ENCODE results near the gene STK16. TPM values are rescaled to one million over a fixed set of nuclear protein-coding genes. Genes with fewer than 3 reads are reported as not detected.

Gene STK16
- total RNA-seq, 1 experiment from 2014 or later = 22.0 TPM

GRCh38 chr2:219292616-219293015 is 47.3 kb downstream of the STK16 start:
- TF ChIP-seq EZH2 (IDR thresholded peaks at IDR 0.05; ENCODE audit: borderline replicate concordance, low read depth, low read length, poor library complexity, severe bottlenecking) = no peak
- no TSS peak for BruUV-seq (replicated peaks)
- H3K27ac ChIP-seq (ENCODE audit: low read depth, low read length, poor library complexity, severe bottlenecking) = no peak overlapping the region
- H3K9me3 ChIP-seq (ENCODE audit: low read depth, low read length, poor library complexity, severe bottlenecking) = no peaks in the 10 kb centered on the region
- intact Hi-C loops (cut with micrococcal nuclease; ENCODE audit: unreplicated experiment) = loop anchor here (10.0 kb wide), 2 partner anchors 238 to 438 kb away; partner anchors contain the start of gene WNT6
- no peaks in the 10 kb centered on the region for H3K36me3 ChIP-seq (ENCODE audit: insufficient read depth, low read length, poor library complexity, severe bottlenecking)
- H3K4me1 ChIP-seq (ENCODE audit: insufficient read depth, low read length, poor library complexity, severe bottlenecking) = peaks cover 7% of the 10 kb centered on the region
- POLR2A ChIA-PET (ENCODE audit: low non-redundant PET) = no interaction called here
- no peak overlapping the region for H3K4me3 ChIP-seq (ENCODE audit: low read depth, low read length, poor library complexity, severe bottlenecking)
- no peak for DNase-seq (ENCODE audit: low spot score)
- no peaks in the 10 kb centered on the region for H3K27me3 ChIP-seq (replicated peaks; ENCODE audit: insufficient read depth, low read depth, low read length, poor library complexity)
- CTCF ChIA-PET = no interaction called here

- BruUV-seq (replicated peaks) = no TSS peak
- TF ChIP-seq EZH2 (IDR thresholded peaks at IDR 0.05; ENCODE audit: borderline replicate concordance, low read depth, low read length, poor library complexity, severe bottlenecking) (no peak), CTCF (conservative IDR thresholded peaks at IDR 0.05; ENCODE audit: low read depth, low read length) (no peak)
- intact Hi-C loops (cut with micrococcal nuclease; ENCODE audit: unreplicated experiment) = loop anchor here (1.0 to 10.0 kb wide), 4 partner anchors 80 to 439 kb away; partner anchors contain the start of genes NHEJ1 and WNT6
- no peaks in the 10 kb centered on the region for H3K36me3 ChIP-seq (ENCODE audit: insufficient read depth, low read length, poor library complexity, severe bottlenecking)
- no peak overlapping the region for H3K4me3 ChIP-seq (ENCODE audit: low read depth, low read length, poor library complexity, severe bottlenecking)
- CTCF ChIA-PET = no interaction called here
- POLR2A ChIA-PET (ENCODE audit: low non-redundant PET) = no interaction called here
- no peak overlapping the region for H3K27ac ChIP-seq (ENCODE audit: low read depth, low read length, poor library complexity, severe bottlenecking)
- no peak for DNase-seq (ENCODE audit: low spot score)
- H3K9me3 ChIP-seq (ENCODE audit: low read depth, low read length, poor library complexity, severe bottlenecking) = no peaks in the 10 kb centered on the region
- H3K4me1 ChIP-seq (ENCODE audit: insufficient read depth, low read length, poor library complexity, severe bottlenecking) = peaks cover 7% of the 10 kb centered on the region
- H3K27me3 ChIP-seq (replicated peaks; ENCODE audit: insufficient read depth, low read depth, low read length, poor library complexity) = peaks cover under 1% of the 10 kb centered on the region
Observed at GRCh38 chr2:219293736-219294231, 48.5 kb downstream of the STK16 start.

- no peaks in the 10 kb centered on the region for H3K9me3 ChIP-seq (ENCODE audit: low read depth, low read length, poor library complexity, severe bottlenecking)
- no peaks in the 10 kb centered on the region for H3K36me3 ChIP-seq (ENCODE audit: insufficient read depth, low read length, poor library complexity, severe bottlenecking)
- CTCF ChIA-PET = interaction anchor here (0.6 to 2.0 kb wide), 14 partner anchors 8 to 235 kb away, joined by 3 to 22 read pairs (median 4); partner anchors contain the start of genes CNPPD1, DNAJB2, DNPEP and GLB1L
- H3K4me3 ChIP-seq (ENCODE audit: low read depth, low read length, poor library complexity, severe bottlenecking) = peak overlapping the region; percentile 59
- peak overlapping the region; percentile 56 for H3K27ac ChIP-seq (ENCODE audit: low read depth, low read length, poor library complexity, severe bottlenecking)
- peaks cover 4% of the 10 kb centered on the region for H3K4me1 ChIP-seq (ENCODE audit: insufficient read depth, low read length, poor library complexity, severe bottlenecking)
- no TSS peak for BruUV-seq (replicated peaks)
- H3K27me3 ChIP-seq (replicated peaks; ENCODE audit: insufficient read depth, low read depth, low read length, poor library complexity) = peaks cover 9% of the 10 kb centered on the region
- TF ChIP-seq CTCF (conservative IDR thresholded peaks at IDR 0.05; ENCODE audit: low read depth, low read length) = peak; percentile 92
- no peak for TF ChIP-seq EZH2 (IDR thresholded peaks at IDR 0.05; ENCODE audit: borderline replicate concordance, low read depth, low read length, poor library complexity, severe bottlenecking)
- peak; percentile 84 for DNase-seq (ENCODE audit: low spot score)
- POLR2A ChIA-PET (ENCODE audit: low non-redundant PET) = no interaction called here
- intact Hi-C loops (cut with micrococcal nuclease; ENCODE audit: unreplicated experiment) = loop anchor here (1.0 to 10.0 kb wide), 5 partner anchors 81 to 440 kb away; partner anchors contain the start of genes CNPPD1, NHEJ1, RETREG2 and WNT6
Observed at GRCh38 chr2:219294356-219295351, 49.4 kb downstream of the STK16 start.

Measured in A673 (cell line).